Rectal smooth muscle tissue (tissue), 1 donor: ENCODE results near the gene PPP6R2.

Experiments used
- H3K27ac ChIP-seq: one replicate; pipeline ENCODE4 v1.7.0; 2013; ENCODE audit warnings: low read depth, low read length, inconsistent platforms
- H3K27me3 ChIP-seq: one replicate; pipeline ENCODE4 v1.7.0; 2013; ENCODE audit warnings: low read length; ENCODE audit not compliant: control insufficient read depth, insufficient read depth
- H3K36me3 ChIP-seq: one replicate; pipeline ENCODE4 v1.7.0; 2013; ENCODE audit warnings: low read length; ENCODE audit not compliant: control insufficient read depth, insufficient read depth
- H3K4me1 ChIP-seq: one replicate; pipeline ENCODE4 v1.7.0; 2013; ENCODE audit warnings: low read length; ENCODE audit not compliant: control insufficient read depth, insufficient read depth
- H3K4me3 ChIP-seq: one replicate; pipeline ENCODE4 v1.7.0; 2013; ENCODE audit warnings: low read length
- H3K9ac ChIP-seq: one replicate; pipeline ENCODE4 v1.7.0; 2013; ENCODE audit warnings: low read length

PPP6R2 gene

DNA sequence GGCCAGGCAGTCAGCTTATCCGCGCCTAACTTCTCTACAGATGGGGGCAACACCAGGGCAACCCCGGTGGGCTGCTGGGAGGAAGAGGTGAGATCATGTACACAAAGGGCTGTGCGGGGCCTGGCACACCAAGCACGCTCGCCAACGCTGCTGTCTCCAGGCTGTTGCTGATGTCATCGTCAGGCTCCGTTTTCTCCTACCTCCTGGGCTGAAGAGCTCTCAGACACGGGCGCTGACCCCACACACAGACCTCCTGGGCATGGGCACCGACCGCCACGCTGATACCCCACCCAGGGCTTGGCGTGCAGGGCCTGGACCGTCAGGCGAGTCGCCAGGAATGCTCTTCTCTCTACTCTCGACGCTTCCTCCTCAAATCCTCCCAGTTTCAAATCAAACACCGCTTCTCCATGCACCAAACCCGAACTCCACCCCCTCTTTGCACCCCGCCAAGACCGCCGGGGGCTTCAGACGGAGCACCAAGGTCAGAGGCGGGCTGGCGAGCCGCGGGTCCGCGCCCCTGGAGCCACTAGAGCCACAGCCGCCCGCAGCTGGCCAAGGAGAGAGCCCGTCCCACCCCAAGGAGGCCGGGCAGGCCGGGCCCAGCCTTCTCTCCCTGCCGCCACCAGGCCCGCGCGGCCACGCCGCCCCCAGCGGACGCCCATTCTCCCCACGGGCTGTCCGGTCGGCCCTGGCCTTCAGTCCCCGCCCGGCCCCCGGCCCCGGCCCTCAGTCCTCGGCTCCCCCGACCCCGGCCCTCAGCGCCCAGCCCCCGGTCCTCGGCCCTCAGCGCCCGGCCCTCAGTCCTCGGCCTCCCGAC is 130.9 kb downstream of the PPP6R2 start:
- peak overlapping the region; percentile 82 for H3K4me3 ChIP-seq
- H3K9ac ChIP-seq, result peak overlapping the region; percentile 66
- no peaks in the 10 kb centered on the region for H3K27me3 ChIP-seq
- H3K4me1 ChIP-seq, result peaks cover 16% of the 10 kb centered on the region
- H3K27ac ChIP-seq, result peak overlapping the region; percentile 45
- H3K36me3 ChIP-seq, result no peaks in the 10 kb centered on the region

DNA sequence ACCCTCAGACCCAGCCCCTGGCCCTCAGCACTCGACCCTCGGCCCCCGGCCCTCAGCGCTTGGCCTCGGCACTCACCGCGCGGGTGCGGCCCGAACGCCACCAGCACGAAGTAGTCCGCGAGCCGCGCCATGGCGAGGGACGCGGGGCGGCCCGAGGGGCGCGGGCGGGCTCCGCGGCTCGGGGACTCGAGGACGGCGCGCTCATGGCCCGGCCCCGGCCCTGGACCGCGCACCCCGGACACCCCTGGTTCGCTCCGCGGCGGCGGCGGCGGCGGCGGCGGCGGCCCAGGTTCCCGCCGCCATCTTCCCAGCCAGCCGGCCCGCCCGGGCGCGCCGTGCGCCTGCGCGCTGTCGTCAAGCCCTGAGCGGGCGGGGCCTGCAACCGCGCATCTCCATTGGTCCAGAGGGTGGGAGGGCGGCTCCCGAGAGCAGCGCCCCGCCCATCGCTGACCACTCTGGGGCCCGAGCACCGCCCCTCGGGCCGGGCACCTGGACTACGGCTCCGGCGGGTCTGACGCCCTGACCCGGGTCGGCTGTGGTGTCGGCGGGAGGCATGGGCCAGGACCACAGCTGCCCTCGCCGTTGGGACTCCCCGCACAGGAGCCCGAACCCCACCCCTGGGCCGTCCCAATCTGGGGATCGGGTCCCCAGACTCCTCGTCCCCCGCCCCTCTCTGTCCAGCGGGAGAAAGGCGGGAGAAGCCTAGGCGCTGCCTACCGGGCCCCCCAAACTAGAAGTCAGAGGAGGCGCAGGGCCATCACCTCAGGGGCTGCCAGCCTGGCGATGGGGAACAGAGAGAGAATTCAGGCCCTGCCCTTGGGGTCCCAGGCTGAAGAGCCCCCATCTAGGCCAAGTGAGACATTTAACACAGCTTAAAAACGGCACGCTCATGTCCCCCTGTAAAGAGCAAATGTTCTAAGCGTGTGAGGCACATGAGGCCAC is 131.9 kb downstream of the PPP6R2 start, which contains the start of gene SBF1:
Gene SBF1 (minus strand): TSS at position 326 of the 942 bp plus-strand sequence. CDS start 195 bp downstream, at position 131.
- H3K4me3 ChIP-seq, result peak within 1 kb of the TSS; percentile 82
- peak within 1 kb of the TSS; percentile 66 for H3K9ac ChIP-seq
- H3K27ac ChIP-seq, result peak within 1 kb of the TSS; percentile 71
- H3K36me3 ChIP-seq, result no peaks in the 10 kb centered on the region
- peaks cover 16% of the 10 kb centered on the region for H3K4me1 ChIP-seq
- H3K27me3 ChIP-seq, result peaks cover 2% of the 10 kb centered on the region

DNA sequence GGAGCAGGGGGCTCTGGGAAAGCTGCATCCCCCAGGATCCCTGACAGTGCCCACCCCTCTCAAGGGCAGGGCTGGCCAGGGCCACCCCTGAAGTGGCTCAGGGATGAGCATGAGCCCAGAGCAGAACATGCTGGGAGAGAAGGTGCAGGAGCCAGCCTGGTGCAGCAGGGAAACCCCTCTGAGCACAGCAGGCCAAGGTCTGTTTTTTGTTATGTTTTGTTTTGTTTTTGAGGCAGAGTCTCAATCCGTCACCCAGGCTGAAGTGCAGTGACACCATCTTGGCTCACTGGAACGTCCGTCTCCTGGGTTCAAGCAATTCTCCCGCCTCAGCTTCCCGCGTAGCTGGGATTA is 132.5 kb downstream of the PPP6R2 start:
- Histone ChIP-seq H3K4me3 (peak overlapping the region; percentile 77), H3K36me3 (no peaks in the 10 kb centered on the region), H3K9ac (no peak overlapping the region), H3K4me1 (peaks cover 13% of the 10 kb centered on the region), H3K27me3 (peaks cover 6% of the 10 kb centered on the region), H3K27ac (no peak overlapping the region)

DNA sequence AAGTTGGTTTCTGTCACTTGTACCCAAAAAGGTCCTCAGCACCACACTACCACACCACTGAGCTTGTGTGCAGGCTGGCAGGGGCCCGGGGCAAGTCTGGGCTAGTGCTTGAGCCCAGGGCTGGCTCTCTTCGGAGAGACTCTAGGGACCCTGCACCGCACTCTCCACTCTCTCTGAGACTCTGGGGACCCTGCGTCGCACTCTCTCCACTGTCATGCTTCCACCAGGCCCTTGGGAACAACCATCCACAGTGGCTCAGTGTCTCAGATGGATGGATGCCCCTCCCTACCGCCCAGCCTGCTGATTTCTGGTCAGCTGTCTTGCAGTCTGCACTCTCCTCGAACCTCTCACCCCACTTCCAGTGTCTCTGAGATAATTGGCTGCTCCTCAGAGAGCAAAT is 133.7 kb downstream of the PPP6R2 start:
- Histone ChIP-seq H3K4me1 (peaks cover 12% of the 10 kb centered on the region), H3K27ac (no peak overlapping the region), H3K36me3 (no peaks in the 10 kb centered on the region), H3K4me3 (no peak overlapping the region), H3K9ac (no peak overlapping the region), H3K27me3 (peaks cover 6% of the 10 kb centered on the region)

DNA sequence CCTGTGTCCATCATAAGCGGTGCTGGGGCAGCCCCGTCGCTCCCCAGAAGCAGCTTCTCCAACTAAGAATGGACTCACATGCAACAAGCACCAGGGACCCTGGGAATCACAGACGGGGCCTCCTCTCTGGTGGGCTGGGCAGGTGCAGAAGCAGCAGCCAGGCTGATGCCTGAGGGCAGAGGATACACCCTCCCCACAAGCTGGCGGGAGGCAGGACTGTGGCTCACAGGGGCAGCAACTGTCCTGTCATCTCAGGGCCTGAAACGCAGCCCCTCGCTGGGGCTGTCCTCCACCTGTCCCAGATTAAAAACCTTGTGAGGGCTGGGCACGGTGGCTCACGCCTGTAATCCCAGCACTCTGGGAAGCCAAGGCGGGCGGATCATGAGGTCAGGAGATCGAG is 134.8 kb downstream of the PPP6R2 start:
- Histone ChIP-seq H3K27ac (no peak overlapping the region), H3K27me3 (peaks cover 8% of the 10 kb centered on the region), H3K36me3 (no peaks in the 10 kb centered on the region)

DNA sequence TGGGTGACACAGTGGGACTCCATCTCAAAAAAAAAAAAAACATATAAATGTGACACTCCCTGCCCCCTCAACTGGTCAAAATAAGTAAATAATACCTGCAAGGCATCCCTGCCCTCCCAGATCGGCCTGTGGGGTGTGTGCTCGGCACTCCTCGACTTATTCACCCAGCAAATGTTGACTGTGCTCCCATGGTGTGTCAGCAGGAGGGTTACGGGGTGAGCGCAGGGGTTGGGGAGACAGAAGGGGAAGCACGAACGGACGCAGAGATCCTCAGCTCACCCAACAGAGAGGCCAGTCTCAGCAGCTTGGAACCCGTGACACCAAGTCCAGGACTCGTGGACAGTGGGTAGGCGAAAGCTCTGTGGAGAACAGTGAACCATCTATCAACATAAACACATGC is 136.6 kb downstream of the PPP6R2 start:
- no peaks in the 10 kb centered on the region for H3K36me3 ChIP-seq
- H3K4me1 ChIP-seq, result peaks cover 3% of the 10 kb centered on the region
- H3K9ac ChIP-seq, result no peak overlapping the region
- no peak overlapping the region for H3K4me3 ChIP-seq
- no peak overlapping the region for H3K27ac ChIP-seq
- peaks cover 13% of the 10 kb centered on the region for H3K27me3 ChIP-seq

More for the DNA sequence above, 134.8 kb downstream of the PPP6R2 start:
- peaks cover 12% of the 10 kb centered on the region for H3K4me1 ChIP-seq
- H3K9ac ChIP-seq, result no peak overlapping the region
- H3K4me3 ChIP-seq, result no peak overlapping the region

DNA sequence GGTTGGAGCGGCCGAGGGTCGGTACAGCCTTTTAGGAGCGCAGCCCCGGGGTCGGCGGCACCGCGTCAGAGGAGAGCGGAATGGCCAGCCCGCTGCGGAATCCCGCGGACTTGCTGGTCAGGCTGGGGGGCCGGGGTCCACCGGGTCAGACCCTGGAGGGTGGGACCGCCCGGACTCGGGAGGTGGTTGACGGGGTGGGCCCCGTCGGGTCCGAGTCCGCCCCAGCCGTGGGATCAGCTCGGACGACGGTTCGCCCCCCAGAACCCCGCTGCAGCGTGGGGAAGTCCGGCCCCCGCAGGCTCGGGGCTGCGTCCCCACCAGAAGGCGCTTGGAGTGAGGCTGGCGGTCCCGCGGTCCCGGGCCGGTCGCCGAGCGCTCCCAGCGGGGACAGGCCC is 137.9 kb downstream of the PPP6R2 start:
- Histone ChIP-seq H3K27ac (no peak overlapping the region), H3K27me3 (peaks cover 13% of the 10 kb centered on the region), H3K9ac (no peak overlapping the region), H3K36me3 (no peaks in the 10 kb centered on the region), H3K4me1 (no peaks in the 10 kb centered on the region), H3K4me3 (peak overlapping the region; percentile 44)

DNA sequence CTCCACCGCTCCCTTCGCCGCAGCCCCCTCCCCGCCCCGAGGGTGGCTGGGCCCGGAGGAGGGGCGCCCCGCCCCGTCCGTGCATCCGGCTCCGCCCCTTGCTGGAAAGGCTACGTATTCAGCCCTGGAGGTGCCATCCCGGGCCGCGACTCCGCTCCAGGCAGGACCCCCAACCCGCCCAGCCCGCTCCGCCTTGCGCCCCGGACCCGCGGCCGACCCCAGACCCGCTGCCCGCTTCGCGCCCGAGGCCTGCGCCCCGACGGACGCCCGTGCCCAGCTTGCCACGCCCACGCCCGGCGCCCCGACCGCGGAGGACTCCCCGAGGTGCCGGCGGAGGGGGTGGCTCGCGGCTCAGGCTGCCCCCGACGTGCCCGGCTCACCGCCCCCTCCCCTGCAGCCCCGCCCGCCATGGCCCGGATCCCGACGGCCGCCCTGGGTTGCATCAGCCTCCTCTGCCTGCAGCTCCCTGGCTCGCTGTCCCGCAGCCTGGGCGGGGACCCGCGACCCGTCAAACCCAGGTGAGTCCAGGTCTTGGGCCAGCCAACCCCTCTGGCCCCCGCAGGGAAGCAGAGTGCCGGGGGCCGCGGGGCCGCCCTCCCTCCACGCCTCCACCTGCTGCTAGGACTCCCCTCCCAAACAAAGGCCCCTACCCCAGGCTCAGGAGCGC is 138.4 kb downstream of the PPP6R2 start, which contains the start of gene ADM2:
Gene ADM2 (plus strand): TSS at position 104 of the 667 bp plus-strand sequence. CDS start 305 bp downstream, at position 409.
- Histone ChIP-seq H3K27ac (no peak within 1 kb of the TSS), H3K27me3 (peaks cover 13% of the 10 kb centered on the region), H3K9ac (no peak within 1 kb of the TSS), H3K4me1 (no peaks in the 10 kb centered on the region), H3K4me3 (peak within 1 kb of the TSS; percentile 44), H3K36me3 (no peaks in the 10 kb centered on the region)

DNA sequence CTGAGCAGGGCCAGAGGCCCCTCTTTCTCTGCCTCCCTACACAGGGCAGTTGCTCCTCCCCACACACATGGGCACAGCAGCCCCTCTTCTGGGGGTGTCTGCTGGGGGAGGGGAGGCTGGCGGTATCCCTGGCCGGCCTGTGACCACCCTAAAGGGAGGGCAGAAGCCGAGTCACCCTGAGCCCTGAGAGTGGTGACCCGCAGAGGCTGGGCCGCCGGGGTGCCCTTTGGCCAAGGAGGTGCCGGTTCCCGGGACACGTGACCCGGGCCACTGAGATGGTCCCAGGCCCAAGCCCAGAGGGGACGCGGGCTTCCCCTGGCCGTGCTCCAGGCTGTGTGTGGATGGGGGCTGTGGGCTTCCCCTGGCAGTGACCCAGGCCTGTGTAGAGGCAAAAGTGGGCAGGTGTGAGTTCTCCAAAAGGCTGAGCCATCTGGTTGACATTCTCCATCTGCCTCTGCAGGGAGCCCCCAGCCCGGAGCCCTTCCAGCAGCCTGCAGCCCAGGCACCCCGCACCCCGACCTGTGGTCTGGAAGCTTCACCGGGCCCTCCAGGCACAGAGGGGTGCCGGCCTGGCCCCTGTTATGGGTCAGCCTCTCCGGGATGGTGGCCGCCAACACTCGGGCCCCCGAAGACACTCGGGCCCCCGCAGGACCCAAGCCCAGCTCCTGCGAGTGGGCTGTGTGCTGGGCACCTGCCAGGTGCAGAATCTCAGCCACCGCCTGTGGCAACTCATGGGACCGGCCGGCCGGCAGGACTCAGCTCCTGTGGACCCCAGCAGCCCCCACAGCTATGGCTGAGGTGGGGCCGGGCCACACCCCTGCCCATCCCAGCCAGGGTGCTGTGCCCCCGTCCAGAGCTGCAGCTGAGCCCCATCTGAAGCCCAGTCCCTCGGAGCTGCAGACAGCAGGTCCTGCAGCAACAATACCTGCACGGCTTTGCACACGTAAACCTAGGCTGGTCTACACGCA is 139.3 kb downstream of the PPP6R2 start:
- H3K4me1 ChIP-seq, result no peaks in the 10 kb centered on the region

DNA sequence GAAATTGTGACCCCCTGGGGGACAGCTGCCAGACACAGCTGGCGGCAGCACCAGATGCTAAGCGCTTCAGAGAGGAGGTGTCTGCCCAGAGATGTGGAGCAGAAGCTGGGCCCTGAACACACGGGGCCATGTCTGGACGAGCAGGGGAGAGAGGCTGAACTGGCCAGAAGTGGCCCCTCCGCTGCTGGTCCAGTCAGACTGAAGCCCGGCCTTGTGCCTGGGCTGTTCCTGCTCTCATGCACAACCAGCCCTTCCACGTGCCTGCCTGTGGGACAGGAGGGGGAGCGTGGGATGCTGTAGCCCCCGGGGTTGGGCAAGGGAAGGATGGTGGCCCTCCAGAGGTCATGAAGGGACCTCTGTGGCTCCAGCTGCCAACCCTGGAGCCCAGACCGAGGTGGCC is 140.0 kb downstream of the PPP6R2 start:
- Histone ChIP-seq H3K4me3 (no peak overlapping the region), H3K9ac (no peak overlapping the region), H3K36me3 (no peaks in the 10 kb centered on the region), H3K4me1 (no peaks in the 10 kb centered on the region), H3K27me3 (peaks cover 17% of the 10 kb centered on the region), H3K27ac (no peak overlapping the region)

More for the DNA sequence above, 139.3 kb downstream of the PPP6R2 start:
- Histone ChIP-seq H3K4me3 (peak overlapping the region; percentile 41), H3K9ac (no peak overlapping the region), H3K27me3 (peaks cover 13% of the 10 kb centered on the region), H3K36me3 (no peaks in the 10 kb centered on the region), H3K27ac (no peak overlapping the region)

DNA sequence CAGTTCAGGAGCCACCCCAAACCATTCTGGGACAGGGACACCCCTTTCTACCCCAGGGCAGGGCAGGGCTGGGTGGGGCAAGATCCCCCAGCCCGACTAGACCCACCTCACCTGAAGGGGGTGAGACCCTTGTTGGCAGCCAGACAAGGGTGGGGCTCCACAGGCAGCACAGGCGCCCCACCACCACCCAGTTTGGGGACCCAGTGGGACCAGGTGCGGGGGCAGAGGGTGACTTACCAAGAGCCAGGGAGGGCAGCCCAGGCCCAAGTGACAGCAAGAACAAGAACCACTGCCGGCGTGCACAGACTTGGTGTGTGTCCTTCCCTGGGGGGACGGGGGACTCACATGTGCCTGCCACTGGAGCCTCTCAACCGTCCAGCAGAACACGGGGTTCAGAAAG is 140.4 kb downstream of the PPP6R2 start:
- no peaks in the 10 kb centered on the region for H3K36me3 ChIP-seq
- no peaks in the 10 kb centered on the region for H3K4me1 ChIP-seq
- H3K4me3 ChIP-seq, result no peak overlapping the region
- no peak overlapping the region for H3K9ac ChIP-seq
- no peak overlapping the region for H3K27ac ChIP-seq
- peaks cover 17% of the 10 kb centered on the region for H3K27me3 ChIP-seq
